IMR-90 (cell line): ENCODE measurements around the gene OR10G7. TPM values are rescaled to one million over a fixed set of nuclear protein-coding genes. Genes with fewer than 3 reads are reported as not detected.

Experiments used
- ATAC-seq: fragments of 200-7000 bp; cut with Tn5 transposase; 2 replicates; pipeline ENCODE4 v1.9.1; 2020; ENCODE audit warnings: low read depth, mild to moderate bottlenecking, moderate library complexity
- BruUV-seq: library from RNA; stranded (reverse); fragments of 400-500 nt; replicated peaks from 2 replicates; lab custom pipeline; 2021; lab: Mats Ljungman, UMichigan
- CTCF ChIA-PET: fragments of 300-600 bp; formaldehyde crosslinking; extraction: SDS; loops from one replicate; lab custom pipeline; 2021; ENCODE audit warnings: antibody characterized with exemption; lab: Yijun Ruan, JAX
- POLR2A ChIA-PET: fragments of 300-600 bp; sonication (Branson Sonifier 250); formaldehyde crosslinking; loops from one replicate; lab custom pipeline; 2022; ENCODE audit warnings: antibody characterized with exemption; ENCODE audit not compliant: unreplicated experiment; lab: Charles Lee
- DNase-seq: peaks from one replicate; pipeline ENCODE4 v3.0.0; 2013
- H2AFZ ChIP-seq: replicated peaks from 2 replicates; pipeline ENCODE3; 2013; ENCODE audit warnings: low read length, mild to moderate bottlenecking; ENCODE audit not compliant: poor library complexity
- H2AK5ac ChIP-seq: 2 replicates; pipeline ENCODE4 v1.6.1; 2013; ENCODE audit warnings: low read depth, low read length, inconsistent platforms
- H2AK9ac ChIP-seq: replicated peaks from 2 replicates; pipeline ENCODE3; 2013; ENCODE audit warnings: mild to moderate bottlenecking, low read depth, low read length, moderate library complexity; ENCODE audit not compliant: poor library complexity
- H2BK120ac ChIP-seq: 2 replicates; pipeline ENCODE4 v1.6.1; 2013; ENCODE audit warnings: low read depth, low read length, inconsistent platforms
- H2BK15ac ChIP-seq: 3 replicates; pipeline ENCODE4 v1.6.1; 2013; ENCODE audit warnings: low read depth, low read length, inconsistent platforms
- H2BK20ac ChIP-seq: 2 replicates; pipeline ENCODE4 v1.6.1; 2013; ENCODE audit warnings: low read depth, mild to moderate bottlenecking, inconsistent platforms, low read length, moderate library complexity
- H2BK5ac ChIP-seq: 2 replicates; pipeline ENCODE4 v1.6.1; 2013; ENCODE audit warnings: mild to moderate bottlenecking, low read depth, low read length, inconsistent platforms; ENCODE audit not compliant: poor library complexity, severe bottlenecking
- H3K14ac ChIP-seq: replicated peaks from 2 replicates; pipeline ENCODE4 v1.6.1; 2013; ENCODE audit warnings: low read depth, low read length, inconsistent platforms
- H3K18ac ChIP-seq: 2 replicates; pipeline ENCODE4 v1.6.1; 2013; ENCODE audit warnings: low read depth, low read length, control low read depth
- H3K23ac ChIP-seq: 2 replicates; pipeline ENCODE4 v1.6.1; 2013; ENCODE audit warnings: low read depth, low read length, inconsistent platforms
- H3K27ac ChIP-seq: 2 replicates; pipeline ENCODE4 v1.5.1; 2013; ENCODE audit warnings: mild to moderate bottlenecking, control low read depth, low read length; ENCODE audit not compliant: insufficient read depth
- H3K27me3 ChIP-seq: 2 replicates; pipeline ENCODE4 v1.6.1; 2013; ENCODE audit warnings: low read length; ENCODE audit not compliant: control insufficient read depth, insufficient read depth
- H3K36me3 ChIP-seq: 2 replicates; pipeline ENCODE4 v1.6.1; 2013; ENCODE audit warnings: low read length, mixed read lengths; ENCODE audit not compliant: control insufficient read depth, insufficient read depth
- H3K4ac ChIP-seq: 2 replicates; pipeline ENCODE4 v1.6.1; 2013; ENCODE audit warnings: low read depth, low read length, inconsistent platforms
- H3K4me1 ChIP-seq: 2 replicates; pipeline ENCODE4 v1.6.1; 2013; ENCODE audit warnings: low read length, mixed read lengths; ENCODE audit not compliant: control insufficient read depth, insufficient read depth
- H3K4me2 ChIP-seq: 2 replicates; pipeline ENCODE4 v1.6.1; 2013; ENCODE audit warnings: low read depth, mild to moderate bottlenecking, control low read depth, low read length, moderate library complexity
- H3K4me3 ChIP-seq: 2 replicates; pipeline ENCODE4 v1.5.1; 2013; ENCODE audit warnings: low read depth, mild to moderate bottlenecking, control low read depth, low read length, moderate library complexity; ENCODE audit not compliant: insufficient read depth
- H3K56ac ChIP-seq: 2 replicates; pipeline ENCODE4 v1.6.1; 2013; ENCODE audit warnings: low read length, inconsistent platforms; ENCODE audit not compliant: insufficient read depth; ENCODE audit errors: extremely low read depth
- H3K79me1 ChIP-seq, 2 experiments: 2 replicates each; pipeline ENCODE4 v1.6.1; 2013; ENCODE audit warnings: low read length in 2 of 2, inconsistent platforms in 1 of 2, low read depth in 1 of 2
- H3K9ac ChIP-seq: 2 replicates; pipeline ENCODE4 v1.6.1; 2013; ENCODE audit warnings: low read depth, low read length, control low read depth
- H3K9me1 ChIP-seq: 2 replicates; pipeline ENCODE4 v1.6.1; 2013; ENCODE audit warnings: low read length, inconsistent platforms; ENCODE audit not compliant: insufficient read depth
- H3K9me3 ChIP-seq: 2 replicates; pipeline ENCODE4 v1.6.1; 2013; ENCODE audit warnings: low read length; ENCODE audit not compliant: control insufficient read depth, insufficient read depth
- H4K20me1 ChIP-seq: 2 replicates; pipeline ENCODE4 v1.6.1; 2013; ENCODE audit warnings: low read length, inconsistent platforms; ENCODE audit not compliant: insufficient read depth
- H4K5ac ChIP-seq: 2 replicates; pipeline ENCODE4 v1.6.1; 2013; ENCODE audit warnings: mild to moderate bottlenecking, low read depth, low read length, control low read depth
- H4K8ac ChIP-seq, 2 experiments: 2 replicates each; pipeline ENCODE4 v1.6.1; 2013; ENCODE audit warnings: low read depth in 2 of 2, low read length in 2 of 2, control low read depth in 1 of 2, inconsistent platforms in 1 of 2
- H4K91ac ChIP-seq: 2 replicates; pipeline ENCODE4 v1.6.1; 2013; ENCODE audit warnings: low read depth, low read length, inconsistent platforms; ENCODE audit not compliant: insufficient read depth
- BHLHE40 ChIP-seq: fragments of 150-350 bp; IDR thresholded peaks from 2 replicates; pipeline ENCODE4 v1.6.1; 2016; ENCODE audit warnings: mild to moderate bottlenecking, low read depth, low read length
- FOS ChIP-seq: fragments of 150-350 bp; IDR thresholded peaks from 2 replicates; pipeline ENCODE4 v1.6.1; 2016; ENCODE audit warnings: low read depth, low read length
- MAFK ChIP-seq: IDR thresholded peaks from 2 replicates; pipeline ENCODE4 v1.6.1; 2012; ENCODE audit warnings: low read depth, low read length, improper control_type of control experiment
- MAZ ChIP-seq: IDR thresholded peaks from 2 replicates; pipeline ENCODE4 v1.6.1; 2012; ENCODE audit warnings: low read depth, mild to moderate bottlenecking, low read length, improper control_type of control experiment, moderate library complexity, borderline replicate concordance
- RCOR1 ChIP-seq: IDR thresholded peaks from 2 replicates; pipeline ENCODE4 v1.6.1; 2012; ENCODE audit warnings: mild to moderate bottlenecking, low read length, improper control_type of control experiment; ENCODE audit not compliant: insufficient replicate concordance
- RFX5 ChIP-seq: IDR thresholded peaks from 2 replicates; pipeline ENCODE4 v1.8.0; 2012; ENCODE audit warnings: low read depth, mild to moderate bottlenecking, low read length, moderate library complexity
- WGBS, 2 experiments: methylation state at CpG; one replicate each; pipeline versions ENCODE4 v1.1.5 to v1.1.7; 2013; ENCODE audit warnings: missing lambda C conversion rate in 2 of 2; ENCODE audit not compliant: insufficient read length in 1 of 2; ENCODE audit errors: extremely low coverage in 2 of 2; 5-methylcytosine and 5-hydroxymethylcytosine counted together
- dilution Hi-C: fragments of 300-500 bp; cut with HindIII; formaldehyde crosslinking; loops from one replicate; pipeline ENCODE4 v1.14.3; 2018; ENCODE audit warnings: low sequenced_read_pairs; ENCODE audit not compliant: unreplicated experiment
- in situ Hi-C: fragments of 300-500 bp; cut with MboI; formaldehyde crosslinking; loops from 3 replicates; pipeline ENCODE4 v1.14.3; 2019; ENCODE audit warnings: low sequenced_read_pairs, inconsistent platforms, mixed read lengths
- intact Hi-C: fragments of 100-400 bp; cut with micrococcal nuclease; formaldehyde crosslinking; loops from 2 replicates; pipeline ENCODE4 v1.10.0; 2022
- polyA plus RNA-seq, 3 experiments: library from polyadenylated mRNA; depleted of rRNA; stranded (reverse); fragments of >200 nt; gene quantifications; 2 replicates each; pipeline ENCODE4 v1.2.3, GENCODE V29; 2012; ENCODE audit warnings: low replicate concordance in 1 of 3
- total RNA-seq: library from RNA; depleted of rRNA; stranded (reverse); fragments of >200 nt; gene quantifications from 2 replicates; pipeline ENCODE4 v1.2.3, GENCODE V29; 2012
- TF ChIP-seq, protein P1 (sequence below): conservative IDR thresholded peaks from 2 replicates; pipeline ENCODE4 v1.5.1; 2012; ENCODE audit warnings: mild to moderate bottlenecking, low read depth, low read length, improper control_type of control experiment
- TF ChIP-seq, protein P2 (sequence below): fragments of 150-350 bp; IDR thresholded peaks from 2 replicates; pipeline ENCODE4 v1.6.1; 2016; ENCODE audit warnings: low read depth, mild to moderate bottlenecking, low read length, moderate library complexity, borderline replicate concordance

OR10G7 gene
- total and polyA plus RNA-seq, 2 of the 4 experiments (the other 2 are of a cell fraction): not detected

DNA sequence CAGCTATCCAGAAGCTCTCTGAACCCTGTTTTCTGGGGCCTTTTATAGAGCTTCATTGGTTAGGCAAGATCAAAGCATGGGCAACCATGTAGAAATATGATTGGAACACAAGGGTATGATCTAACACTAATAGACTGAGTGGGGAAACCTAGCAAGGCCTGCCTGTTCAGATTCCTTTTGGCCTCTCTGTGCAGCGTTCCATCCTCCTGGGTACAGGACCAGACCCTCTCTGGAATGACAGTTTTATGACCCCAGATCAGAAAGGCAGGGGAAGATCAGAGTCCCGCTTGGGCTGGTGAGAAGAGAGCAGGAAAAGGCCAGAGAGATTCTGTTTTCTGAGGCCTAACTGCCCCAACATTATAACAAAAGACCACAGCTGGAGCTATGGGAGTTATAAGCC, 37.5 kb upstream of the OR10G7 start:
- DNase-seq: no peak
- Histone ChIP-seq H3K4me2 (no peak overlapping the region), H3K9ac (no peak overlapping the region), H4K91ac (no peak overlapping the region), H4K20me1 (no peaks in the 10 kb centered on the region), H3K18ac (no peak overlapping the region), H3K4me3 (no peak overlapping the region), H3K4me1 (no peaks in the 10 kb centered on the region), H2AK9ac (no peak overlapping the region), H3K9me1 (no peaks in the 10 kb centered on the region), H3K27me3 (peaks cover 25% of the 10 kb centered on the region), H3K23ac (no peak overlapping the region), H3K27ac (no peak overlapping the region), H2BK120ac (no peak overlapping the region), H2BK20ac (no peak overlapping the region), H3K9me3 (no peaks in the 10 kb centered on the region), H3K14ac (no peak overlapping the region), H3K36me3 (no peaks in the 10 kb centered on the region), H3K4ac (no peak overlapping the region), H3K79me1 (no peaks in the 10 kb centered on the region), H2AK5ac (no peak overlapping the region), H2AFZ (no peak overlapping the region), H4K5ac (no peak overlapping the region; the same call in 1 of the 2 replicates), H3K56ac (no peak overlapping the region), H2BK5ac (no peak overlapping the region), H2BK15ac (no peak overlapping the region), H4K8ac (no peak overlapping the region)
- CTCF ChIA-PET: no interaction called here
- no CpG with 5 or more reads among the region's 2 CpGs for WGBS, 2 experiments
- BruUV-seq: no TSS peak
- intact Hi-C loops: loop anchor here (10.0 kb wide), 1 partner anchor 786 kb away; the partner anchor contains the start of gene ROBO3
- no peak for TF ChIP-seq MAZ
- no peak for TF ChIP-seq RCOR1
- TF ChIP-seq RFX5: no peak
- no peak for TF ChIP-seq MAFK
- no peak for TF ChIP-seq FOS
- no peak for TF ChIP-seq BHLHE40
- TF ChIP-seq, protein P1, sequence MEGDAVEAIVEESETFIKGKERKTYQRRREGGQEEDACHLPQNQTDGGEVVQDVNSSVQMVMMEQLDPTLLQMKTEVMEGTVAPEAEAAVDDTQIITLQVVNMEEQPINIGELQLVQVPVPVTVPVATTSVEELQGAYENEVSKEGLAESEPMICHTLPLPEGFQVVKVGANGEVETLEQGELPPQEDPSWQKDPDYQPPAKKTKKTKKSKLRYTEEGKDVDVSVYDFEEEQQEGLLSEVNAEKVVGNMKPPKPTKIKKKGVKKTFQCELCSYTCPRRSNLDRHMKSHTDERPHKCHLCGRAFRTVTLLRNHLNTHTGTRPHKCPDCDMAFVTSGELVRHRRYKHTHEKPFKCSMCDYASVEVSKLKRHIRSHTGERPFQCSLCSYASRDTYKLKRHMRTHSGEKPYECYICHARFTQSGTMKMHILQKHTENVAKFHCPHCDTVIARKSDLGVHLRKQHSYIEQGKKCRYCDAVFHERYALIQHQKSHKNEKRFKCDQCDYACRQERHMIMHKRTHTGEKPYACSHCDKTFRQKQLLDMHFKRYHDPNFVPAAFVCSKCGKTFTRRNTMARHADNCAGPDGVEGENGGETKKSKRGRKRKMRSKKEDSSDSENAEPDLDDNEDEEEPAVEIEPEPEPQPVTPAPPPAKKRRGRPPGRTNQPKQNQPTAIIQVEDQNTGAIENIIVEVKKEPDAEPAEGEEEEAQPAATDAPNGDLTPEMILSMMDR: no peak
- TF ChIP-seq, protein P2, sequence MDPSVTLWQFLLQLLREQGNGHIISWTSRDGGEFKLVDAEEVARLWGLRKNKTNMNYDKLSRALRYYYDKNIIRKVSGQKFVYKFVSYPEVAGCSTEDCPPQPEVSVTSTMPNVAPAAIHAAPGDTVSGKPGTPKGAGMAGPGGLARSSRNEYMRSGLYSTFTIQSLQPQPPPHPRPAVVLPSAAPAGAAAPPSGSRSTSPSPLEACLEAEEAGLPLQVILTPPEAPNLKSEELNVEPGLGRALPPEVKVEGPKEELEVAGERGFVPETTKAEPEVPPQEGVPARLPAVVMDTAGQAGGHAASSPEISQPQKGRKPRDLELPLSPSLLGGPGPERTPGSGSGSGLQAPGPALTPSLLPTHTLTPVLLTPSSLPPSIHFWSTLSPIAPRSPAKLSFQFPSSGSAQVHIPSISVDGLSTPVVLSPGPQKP: no peak
- POLR2A ChIA-PET: no interaction called here
- dilution Hi-C loops: no loop called here
- ATAC-seq: no peak
- in situ Hi-C loops: loop anchor here (10.0 kb wide), 1 partner anchor 236 kb away; the partner anchor contains the start of gene OR8D1
